NT2/D1 (cell line): ENCODE data around the gene DNAJC4.

Source experiments
- DNase-seq: peaks from one replicate; pipeline ENCODE4 v3.0.0-alpha.2; 2011; ENCODE audit warnings: low read depth, low spot score
- H3K27me3 ChIP-seq: 2 replicates; pipeline ENCODE4 v1.6.0; 2011; ENCODE audit warnings: mild to moderate bottlenecking; ENCODE audit not compliant: insufficient read length, insufficient read depth
- H3K36me3 ChIP-seq: 2 replicates; pipeline ENCODE4 v1.6.1; 2011; ENCODE audit warnings: mild to moderate bottlenecking, low read length, mixed read lengths; ENCODE audit not compliant: insufficient read depth, insufficient read length
- H3K4me1 ChIP-seq: 2 replicates; pipeline ENCODE4 v1.5.1; 2011; ENCODE audit not compliant: insufficient read depth, insufficient read length
- H3K4me3 ChIP-seq: 2 replicates; pipeline ENCODE4 v1.5.1; 2011; ENCODE audit warnings: low read depth; ENCODE audit not compliant: insufficient read length
- H3K9ac ChIP-seq: 2 replicates; pipeline ENCODE4 v1.6.0; 2011; ENCODE audit warnings: low read depth; ENCODE audit not compliant: insufficient read length
- H3K9me3 ChIP-seq: 2 replicates; pipeline ENCODE4 v1.5.1; 2011; ENCODE audit warnings: mild to moderate bottlenecking, low read length; ENCODE audit not compliant: insufficient read depth
- SUZ12 ChIP-seq: IDR thresholded peaks from 2 replicates; pipeline ENCODE4 v1.6.1; 2011; ENCODE audit not compliant: insufficient read length, insufficient read depth; ENCODE audit errors: extremely low read depth
- YY1 ChIP-seq: IDR thresholded peaks from 2 replicates; pipeline ENCODE4 v1.6.1; 2011; ENCODE audit not compliant: insufficient read length, insufficient read depth
- ZNF274 ChIP-seq: IDR thresholded peaks from 2 replicates; pipeline ENCODE4 v1.6.1; 2011; ENCODE audit warnings: mild to moderate bottlenecking, low read depth, low read length

The DNAJC4 gene

GRCh38 chr11:64231546-64231945 is 1.2 kb downstream of the DNAJC4 start:
- peaks cover 13% of the 10 kb centered on the region for H3K27me3 ChIP-seq
- TF ChIP-seq ZNF274 = no peak
- TF ChIP-seq SUZ12 = no peak
- TF ChIP-seq YY1 = no peak
- peaks cover 35% of the 10 kb centered on the region for H3K4me1 ChIP-seq
- H3K9me3 ChIP-seq = no peaks in the 10 kb centered on the region
- H3K36me3 ChIP-seq = peaks cover 9% of the 10 kb centered on the region
- H3K4me3 ChIP-seq = no peak overlapping the region
- peak overlapping the region; percentile 42 for H3K9ac ChIP-seq
- no peak for DNase-seq

GRCh38 chr11:64232182-64232966 is 2.0 kb downstream of the DNAJC4 start:
- DNase-seq = no peak
- Histone ChIP-seq H3K27me3 (peaks cover 13% of the 10 kb centered on the region), H3K9me3 (no peaks in the 10 kb centered on the region), H3K9ac (peak overlapping the region; percentile 42), H3K4me3 (no peak overlapping the region), H3K4me1 (peaks cover 26% of the 10 kb centered on the region), H3K36me3 (peaks cover 13% of the 10 kb centered on the region)
- no peak for TF ChIP-seq YY1
- no peak for TF ChIP-seq SUZ12
- no peak for TF ChIP-seq ZNF274

- Histone ChIP-seq H3K4me1 (peaks cover 25% of the 10 kb centered on the region), H3K9ac (no peak overlapping the region), H3K9me3 (no peaks in the 10 kb centered on the region), H3K27me3 (peaks cover 13% of the 10 kb centered on the region), H3K4me3 (no peak overlapping the region), H3K36me3 (peaks cover 18% of the 10 kb centered on the region)
- DNase-seq = no peak
- TF ChIP-seq YY1 = no peak
- TF ChIP-seq ZNF274 = no peak
- no peak for TF ChIP-seq SUZ12
Measured at GRCh38 chr11:64232967-64233315, 2.6 kb downstream of the DNAJC4 start.

- TF ChIP-seq YY1 (no peak), SUZ12 (no peak), ZNF274 (no peak)
- Histone ChIP-seq H3K4me3 (peak within 1 kb of the TSS; percentile 67), H3K27me3 (peaks cover 13% of the 10 kb centered on the region), H3K4me1 (peaks cover 24% of the 10 kb centered on the region), H3K9me3 (no peaks in the 10 kb centered on the region), H3K9ac (peak within 1 kb of the TSS; percentile 88), H3K36me3 (peaks cover 26% of the 10 kb centered on the region)
- no peak for DNase-seq
Measured at GRCh38 chr11:64233913-64234586, 3.7 kb downstream of the DNAJC4 start, which contains the start of gene VEGFB. Gene VEGFB, plus strand, starts transcription at chr11:64234584. Its CDS starts 250 bp downstream, at chr11:64234834.

GRCh38 chr11:64234647-64235379 is 4.5 kb downstream of the DNAJC4 start:
- Histone ChIP-seq H3K4me3 (peak overlapping the region; percentile 54), H3K27me3 (peaks cover 13% of the 10 kb centered on the region), H3K4me1 (peaks cover 19% of the 10 kb centered on the region), H3K9ac (peak overlapping the region; percentile 54), H3K9me3 (no peaks in the 10 kb centered on the region), H3K36me3 (peaks cover 25% of the 10 kb centered on the region)
- no peak for DNase-seq
- TF ChIP-seq SUZ12 (no peak), ZNF274 (no peak), YY1 (no peak)

GRCh38 chr11:64235437-64236161 is 5.3 kb downstream of the DNAJC4 start:
- H3K4me1 ChIP-seq = peaks cover 26% of the 10 kb centered on the region
- H3K9ac ChIP-seq = peak overlapping the region; percentile 54
- TF ChIP-seq ZNF274 (no peak), YY1 (no peak), SUZ12 (no peak)
- peaks cover 26% of the 10 kb centered on the region for H3K36me3 ChIP-seq
- peak overlapping the region; percentile 54 for H3K4me3 ChIP-seq
- no peak for DNase-seq
- peaks cover 13% of the 10 kb centered on the region for H3K27me3 ChIP-seq
- H3K9me3 ChIP-seq = no peaks in the 10 kb centered on the region
